Urinary bladder (tissue), 4 donors: Measurements from ENCODE around the gene TOLLIP. TPM values are rescaled to one million over a fixed set of nuclear protein-coding genes. Genes with fewer than 3 reads are reported as not detected.

ENCODE experiments used
- DNase-seq: peaks from one replicate; pipeline ENCODE4 v3.0.0-alpha.2; 2015; ENCODE audit errors: extremely low spot score
- H3K27ac ChIP-seq: one replicate; pipeline ENCODE4 v1.5.1; 2013; ENCODE audit warnings: low read depth, mild to moderate bottlenecking, moderate library complexity
- H3K36me3 ChIP-seq: one replicate; pipeline ENCODE4 v1.6.1; 2013; ENCODE audit warnings: mild to moderate bottlenecking, moderate library complexity; ENCODE audit not compliant: insufficient read depth
- H3K4me1 ChIP-seq: one replicate; pipeline ENCODE4 v1.6.1; 2013; ENCODE audit warnings: mild to moderate bottlenecking, moderate library complexity; ENCODE audit not compliant: insufficient read depth
- H3K4me3 ChIP-seq: one replicate; pipeline ENCODE4 v1.5.1; 2013; ENCODE audit warnings: low read depth, low read length
- WGBS: extraction: QIAGEN DNeasy Blood & Tissue Kit; methylation state at CpG from one replicate; pipeline ENCODE4 v1.1.7; 2013; 5-methylcytosine and 5-hydroxymethylcytosine counted together
- polyA plus RNA-seq: library from polyadenylated mRNA; stranded (reverse); fragments of 200-250 nt; gene quantifications from one replicate; pipeline ENCODE4 v1.2.3, GENCODE V29; 2013
- total RNA-seq: library from RNA; depleted of rRNA; stranded (reverse); fragments of >200 nt; gene quantifications from one replicate; pipeline ENCODE4 v1.2.3, GENCODE V29; 2014
- donor health status: healthy with polysubstance abuse.
- donor health status: healthy.

TOLLIP gene
- total and polyA plus RNA-seq, 2 donors, result 13.6 to 53.4 TPM

GRCh38 chr11:1236316-1237127 is 72.9 kb downstream of the TOLLIP start:
- 88% methylated on average over 37 of the region's 37 CpGs for WGBS
- Histone ChIP-seq H3K27ac (no peak overlapping the region), H3K4me1 (no peaks in the 10 kb centered on the region), H3K4me3 (no peak overlapping the region), H3K36me3 (no peaks in the 10 kb centered on the region)
- no peak for DNase-seq

GRCh38 chr11:1235901-1236315 is 73.5 kb downstream of the TOLLIP start:
- Histone ChIP-seq H3K4me1 (no peaks in the 10 kb centered on the region), H3K4me3 (no peak overlapping the region), H3K27ac (no peak overlapping the region), H3K36me3 (no peaks in the 10 kb centered on the region)
- DNase-seq, result no peak
- 63% methylated on average over 16 of the region's 16 CpGs for WGBS

- Histone ChIP-seq H3K27ac (no peak overlapping the region), H3K4me3 (no peak overlapping the region), H3K36me3 (no peaks in the 10 kb centered on the region), H3K4me1 (no peaks in the 10 kb centered on the region)
- DNase-seq, result no peak
- 67% methylated on average over 23 of the region's 23 CpGs for WGBS
These were observed 74.0 kb downstream of the TOLLIP start for GRCh38 chr11:1235306-1235900.

- H3K36me3 ChIP-seq, result no peaks in the 10 kb centered on the region
- no peak overlapping the region for H3K4me3 ChIP-seq
- H3K27ac ChIP-seq, result no peak overlapping the region
- no peaks in the 10 kb centered on the region for H3K4me1 ChIP-seq
- 86% methylated on average over 23 of the region's 23 CpGs for WGBS
- no peak for DNase-seq
These were observed 74.6 kb downstream of the TOLLIP start for GRCh38 chr11:1234771-1235305.

- WGBS, result 73% methylated on average over 22 of the region's 22 CpGs
- no peak overlapping the region for H3K27ac ChIP-seq
- H3K36me3 ChIP-seq, result no peaks in the 10 kb centered on the region
- no peak overlapping the region for H3K4me3 ChIP-seq
- DNase-seq, result no peak
- no peaks in the 10 kb centered on the region for H3K4me1 ChIP-seq
These were observed 75.2 kb downstream of the TOLLIP start for GRCh38 chr11:1234054-1234720.

GRCh38 chr11:1233351-1234053 is 75.9 kb downstream of the TOLLIP start:
- Histone ChIP-seq H3K27ac (no peak overlapping the region), H3K4me1 (no peaks in the 10 kb centered on the region), H3K4me3 (no peak overlapping the region), H3K36me3 (no peaks in the 10 kb centered on the region)
- WGBS, result 66% methylated on average over 21 of the region's 21 CpGs
- DNase-seq, result no peak

GRCh38 chr11:1232883-1233321 is 76.5 kb downstream of the TOLLIP start:
- 77% methylated on average over 30 of the region's 30 CpGs for WGBS
- H3K36me3 ChIP-seq, result no peaks in the 10 kb centered on the region
- no peak overlapping the region for H3K4me3 ChIP-seq
- no peaks in the 10 kb centered on the region for H3K4me1 ChIP-seq
- H3K27ac ChIP-seq, result no peak overlapping the region
- DNase-seq, result no peak

GRCh38 chr11:1232021-1232882 is 77.2 kb downstream of the TOLLIP start:
- Histone ChIP-seq H3K4me1 (no peaks in the 10 kb centered on the region), H3K27ac (no peak overlapping the region), H3K36me3 (no peaks in the 10 kb centered on the region), H3K4me3 (no peak overlapping the region)
- whole genome bisulfite sequencing, result 78% methylated on average over 46 of the region's 46 CpGs
- DNase-seq, result no peak

GRCh38 chr11:1231396-1232020 is 77.9 kb downstream of the TOLLIP start:
- Histone ChIP-seq H3K36me3 (no peaks in the 10 kb centered on the region), H3K4me3 (no peak overlapping the region), H3K4me1 (no peaks in the 10 kb centered on the region), H3K27ac (no peak overlapping the region)
- DNase-seq, result no peak
- WGBS, result 59% methylated on average over 22 of the region's 22 CpGs

GRCh38 chr11:1230456-1231395 is 78.7 kb downstream of the TOLLIP start:
- DNase-seq, result no peak
- no peaks in the 10 kb centered on the region for H3K4me1 ChIP-seq
- H3K36me3 ChIP-seq, result no peaks in the 10 kb centered on the region
- no peak overlapping the region for H3K27ac ChIP-seq
- 70% methylated on average over 45 of the region's 45 CpGs for WGBS
- H3K4me3 ChIP-seq, result no peak overlapping the region

- WGBS, result 75% methylated on average over 5 of the region's 5 CpGs
- no peaks in the 10 kb centered on the region for H3K4me1 ChIP-seq
- no peak overlapping the region for H3K4me3 ChIP-seq
- H3K27ac ChIP-seq, result no peak overlapping the region
- H3K36me3 ChIP-seq, result no peaks in the 10 kb centered on the region
- DNase-seq, result no peak
These were observed 79.3 kb downstream of the TOLLIP start for GRCh38 chr11:1230121-1230455.
